Panc1 (cell line): Measurements from ENCODE around the gene OTULIN.

ENCODE experiments used
- POLR2AphosphoS5 ChIP-seq: IDR thresholded peaks from 2 replicates; pipeline ENCODE4 v1.6.1; 2012; ENCODE audit warnings: mild to moderate bottlenecking, low read depth, low read length, moderate library complexity
- SIN3A ChIP-seq: IDR thresholded peaks from 2 replicates; pipeline ENCODE4 v1.6.1; 2012; ENCODE audit warnings: low read depth, mild to moderate bottlenecking, low read length, moderate library complexity, borderline replicate concordance; ENCODE audit not compliant: insufficient read depth
- TF ChIP-seq, protein P1 (sequence below): fragments of 450-650 bp; IDR thresholded peaks from 2 replicates; pipeline ENCODE4 v1.5.1; 2017; ENCODE audit warnings: mild to moderate bottlenecking
- TF ChIP-seq, protein P2 (sequence below), 2 experiments: IDR thresholded peaks; 2 replicates each; pipeline ENCODE4 v1.6.1; 2011 to 2012; ENCODE audit warnings: low read depth in 2 of 2, control low read depth in 1 of 2, low read length in 1 of 2, mild to moderate bottlenecking in 1 of 2, moderate library complexity in 1 of 2; ENCODE audit not compliant: insufficient read depth in 1 of 2

DNA sequence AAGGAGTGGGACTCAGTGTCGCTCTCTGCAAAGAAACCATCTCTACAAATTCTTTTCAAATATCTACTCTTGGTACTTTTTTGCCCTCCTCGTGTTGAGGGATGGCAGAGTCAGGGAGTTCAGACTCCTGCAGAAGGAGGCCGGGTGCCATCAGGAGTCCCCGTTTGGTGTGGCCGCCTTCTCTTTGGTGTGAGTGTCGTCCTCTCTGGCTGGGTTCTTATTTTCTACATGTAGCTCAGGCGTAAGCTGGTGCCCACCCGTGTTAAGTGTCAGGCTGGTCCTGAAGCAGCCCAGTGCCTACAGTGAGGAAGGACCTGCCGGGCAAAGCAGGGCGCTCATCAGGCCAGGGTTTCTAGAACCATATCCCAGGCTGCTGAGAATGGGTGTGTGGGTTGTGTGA, 37.0 kb downstream of the OTULIN start:
- TF ChIP-seq, protein P1, sequence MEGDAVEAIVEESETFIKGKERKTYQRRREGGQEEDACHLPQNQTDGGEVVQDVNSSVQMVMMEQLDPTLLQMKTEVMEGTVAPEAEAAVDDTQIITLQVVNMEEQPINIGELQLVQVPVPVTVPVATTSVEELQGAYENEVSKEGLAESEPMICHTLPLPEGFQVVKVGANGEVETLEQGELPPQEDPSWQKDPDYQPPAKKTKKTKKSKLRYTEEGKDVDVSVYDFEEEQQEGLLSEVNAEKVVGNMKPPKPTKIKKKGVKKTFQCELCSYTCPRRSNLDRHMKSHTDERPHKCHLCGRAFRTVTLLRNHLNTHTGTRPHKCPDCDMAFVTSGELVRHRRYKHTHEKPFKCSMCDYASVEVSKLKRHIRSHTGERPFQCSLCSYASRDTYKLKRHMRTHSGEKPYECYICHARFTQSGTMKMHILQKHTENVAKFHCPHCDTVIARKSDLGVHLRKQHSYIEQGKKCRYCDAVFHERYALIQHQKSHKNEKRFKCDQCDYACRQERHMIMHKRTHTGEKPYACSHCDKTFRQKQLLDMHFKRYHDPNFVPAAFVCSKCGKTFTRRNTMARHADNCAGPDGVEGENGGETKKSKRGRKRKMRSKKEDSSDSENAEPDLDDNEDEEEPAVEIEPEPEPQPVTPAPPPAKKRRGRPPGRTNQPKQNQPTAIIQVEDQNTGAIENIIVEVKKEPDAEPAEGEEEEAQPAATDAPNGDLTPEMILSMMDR = no peak
- no peak for TF ChIP-seq POLR2AphosphoS5
- TF ChIP-seq, protein P2, sequence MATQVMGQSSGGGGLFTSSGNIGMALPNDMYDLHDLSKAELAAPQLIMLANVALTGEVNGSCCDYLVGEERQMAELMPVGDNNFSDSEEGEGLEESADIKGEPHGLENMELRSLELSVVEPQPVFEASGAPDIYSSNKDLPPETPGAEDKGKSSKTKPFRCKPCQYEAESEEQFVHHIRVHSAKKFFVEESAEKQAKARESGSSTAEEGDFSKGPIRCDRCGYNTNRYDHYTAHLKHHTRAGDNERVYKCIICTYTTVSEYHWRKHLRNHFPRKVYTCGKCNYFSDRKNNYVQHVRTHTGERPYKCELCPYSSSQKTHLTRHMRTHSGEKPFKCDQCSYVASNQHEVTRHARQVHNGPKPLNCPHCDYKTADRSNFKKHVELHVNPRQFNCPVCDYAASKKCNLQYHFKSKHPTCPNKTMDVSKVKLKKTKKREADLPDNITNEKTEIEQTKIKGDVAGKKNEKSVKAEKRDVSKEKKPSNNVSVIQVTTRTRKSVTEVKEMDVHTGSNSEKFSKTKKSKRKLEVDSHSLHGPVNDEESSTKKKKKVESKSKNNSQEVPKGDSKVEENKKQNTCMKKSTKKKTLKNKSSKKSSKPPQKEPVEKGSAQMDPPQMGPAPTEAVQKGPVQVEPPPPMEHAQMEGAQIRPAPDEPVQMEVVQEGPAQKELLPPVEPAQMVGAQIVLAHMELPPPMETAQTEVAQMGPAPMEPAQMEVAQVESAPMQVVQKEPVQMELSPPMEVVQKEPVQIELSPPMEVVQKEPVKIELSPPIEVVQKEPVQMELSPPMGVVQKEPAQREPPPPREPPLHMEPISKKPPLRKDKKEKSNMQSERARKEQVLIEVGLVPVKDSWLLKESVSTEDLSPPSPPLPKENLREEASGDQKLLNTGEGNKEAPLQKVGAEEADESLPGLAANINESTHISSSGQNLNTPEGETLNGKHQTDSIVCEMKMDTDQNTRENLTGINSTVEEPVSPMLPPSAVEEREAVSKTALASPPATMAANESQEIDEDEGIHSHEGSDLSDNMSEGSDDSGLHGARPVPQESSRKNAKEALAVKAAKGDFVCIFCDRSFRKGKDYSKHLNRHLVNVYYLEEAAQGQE (IDR thresholded peaks at IDR 0.05; ENCODE audit: insufficient read depth in 1 of 2, low read depth in 2 of 2, low read length in 1 of 2) = no peak
- no peak for TF ChIP-seq SIN3A
